ENCODE measurements around the gene SLC13A4. TPM values are rescaled to one million over a fixed set of nuclear protein-coding genes. Genes with fewer than 3 reads are reported as not detected.
A peak's percentile ranks its signal among the peaks of the same experiment; 100 is the strongest.
"Not testable (repeated sequence)": the region's sequence is repeated elsewhere in the genome, so short reads cannot be mapped to it uniquely, and the experiment has no call there.

Gene SLC13A4
- total and polyA plus RNA-seq, 8 donors: 3.5 to 7.7 (median 5.4) TPM; not detected in 2

DNA sequence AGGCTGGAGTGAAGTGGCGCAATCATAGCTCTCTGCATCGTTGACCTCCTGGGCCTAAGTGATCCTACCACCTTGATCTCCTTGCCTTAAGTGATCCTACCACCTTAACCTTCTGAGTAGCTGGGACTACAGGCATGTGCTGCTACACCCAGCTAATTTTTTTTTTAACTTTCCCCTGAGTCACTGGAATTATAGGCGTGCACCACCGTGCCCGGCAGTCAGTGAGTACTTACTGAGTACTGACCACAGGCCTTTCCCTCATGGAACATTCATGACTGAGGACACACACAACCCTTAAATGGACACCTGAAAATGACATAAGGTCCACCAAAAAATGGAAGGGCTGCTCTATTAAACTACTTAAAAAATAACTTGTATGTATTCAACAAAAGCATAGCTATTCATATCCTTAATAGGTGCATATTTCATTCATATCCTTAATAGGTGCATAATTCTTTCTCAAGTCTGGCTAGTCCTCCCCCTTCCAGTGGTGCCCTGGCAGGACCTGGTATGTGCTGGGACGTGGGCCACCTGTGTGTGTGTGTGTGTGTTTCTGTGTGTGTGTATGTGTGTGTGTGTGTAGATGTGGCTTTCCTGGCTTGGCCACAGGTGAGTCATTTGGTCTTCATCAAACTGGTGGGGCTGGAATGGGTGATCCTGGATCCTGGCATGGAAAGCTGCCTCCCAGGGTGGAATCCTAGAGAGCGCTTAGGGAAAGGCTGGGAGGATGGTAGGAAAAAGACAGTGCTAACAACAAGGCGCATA lies 17.1 kb upstream of the SLC13A4 start:
- Histone ChIP-seq H3K27me3 (no peaks in the 10 kb centered on the region), H3K4me1 (peaks cover 0 to 5% of the 10 kb centered on the region in 2 donors), H3K9me3 (no peaks in the 10 kb centered on the region), H3K27ac (peak overlapping the region in 1 of 2 donors; percentile 33), H3K36me3 (no peaks in the 10 kb centered on the region), H3K4me3 (no peak overlapping the region)
- ATAC-seq (peak; percentile 46), DNase-seq (no peak)
- TF ChIP-seq, protein P1, sequence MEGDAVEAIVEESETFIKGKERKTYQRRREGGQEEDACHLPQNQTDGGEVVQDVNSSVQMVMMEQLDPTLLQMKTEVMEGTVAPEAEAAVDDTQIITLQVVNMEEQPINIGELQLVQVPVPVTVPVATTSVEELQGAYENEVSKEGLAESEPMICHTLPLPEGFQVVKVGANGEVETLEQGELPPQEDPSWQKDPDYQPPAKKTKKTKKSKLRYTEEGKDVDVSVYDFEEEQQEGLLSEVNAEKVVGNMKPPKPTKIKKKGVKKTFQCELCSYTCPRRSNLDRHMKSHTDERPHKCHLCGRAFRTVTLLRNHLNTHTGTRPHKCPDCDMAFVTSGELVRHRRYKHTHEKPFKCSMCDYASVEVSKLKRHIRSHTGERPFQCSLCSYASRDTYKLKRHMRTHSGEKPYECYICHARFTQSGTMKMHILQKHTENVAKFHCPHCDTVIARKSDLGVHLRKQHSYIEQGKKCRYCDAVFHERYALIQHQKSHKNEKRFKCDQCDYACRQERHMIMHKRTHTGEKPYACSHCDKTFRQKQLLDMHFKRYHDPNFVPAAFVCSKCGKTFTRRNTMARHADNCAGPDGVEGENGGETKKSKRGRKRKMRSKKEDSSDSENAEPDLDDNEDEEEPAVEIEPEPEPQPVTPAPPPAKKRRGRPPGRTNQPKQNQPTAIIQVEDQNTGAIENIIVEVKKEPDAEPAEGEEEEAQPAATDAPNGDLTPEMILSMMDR (IDR thresholded peaks at IDR 0.05): no peak
- intact Hi-C loops (cut with DNase I): no loop called here

DNA sequence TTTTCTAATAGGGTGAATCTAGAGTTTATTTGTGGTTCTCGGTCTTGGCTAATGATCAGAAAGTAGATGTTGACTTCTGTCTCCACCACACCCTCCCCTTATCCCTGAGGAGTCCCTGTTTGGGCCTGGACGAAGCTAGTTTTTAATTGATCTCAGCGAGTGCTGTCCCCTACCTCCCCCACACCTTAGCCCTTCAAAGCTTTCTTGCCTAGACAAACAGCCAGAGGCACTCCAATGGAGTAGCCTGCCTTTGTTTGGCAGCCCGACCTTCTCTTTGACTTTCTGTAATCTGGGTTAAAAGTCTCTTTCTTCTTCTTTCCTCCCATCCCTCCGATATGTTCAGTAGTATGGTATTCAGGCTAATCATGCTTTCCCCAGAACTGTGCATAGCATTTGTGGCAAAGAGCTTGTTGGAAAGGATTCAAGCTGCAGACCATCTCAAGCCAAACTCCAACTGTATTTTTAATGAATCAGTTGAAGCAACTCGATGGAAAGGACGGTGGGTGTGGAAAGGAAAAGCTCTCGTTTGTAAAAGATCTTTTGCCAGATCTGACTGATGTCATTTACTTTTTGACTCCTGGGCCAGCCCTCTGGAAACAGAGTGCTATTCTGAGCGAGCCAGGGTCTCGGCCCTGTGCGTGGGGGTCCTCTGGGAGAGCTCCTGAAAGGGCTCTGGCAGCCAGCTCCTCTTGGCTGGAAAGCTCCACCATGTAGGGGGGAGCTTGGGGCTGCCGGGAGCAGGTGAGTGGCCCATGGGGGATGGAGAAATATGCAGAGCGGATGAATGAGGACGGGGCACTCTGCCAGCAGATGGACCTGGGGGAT lies 16.1 kb upstream of the SLC13A4 start:
- H3K36me3 ChIP-seq: no peaks in the 10 kb centered on the region
- DNase-seq (peak in 1 of 4 donors; percentile 13), ATAC-seq (no peak)
- H3K27ac ChIP-seq: peak overlapping the region in 1 of 2 donors; percentile 26
- intact Hi-C loops (cut with DNase I): no loop called here
- TF ChIP-seq, protein P1 (IDR thresholded peaks at IDR 0.05): no peak
- no peaks in the 10 kb centered on the region for H3K9me3 ChIP-seq
- no peak overlapping the region for H3K4me3 ChIP-seq
- H3K4me1 ChIP-seq: peaks cover 0 to 5% of the 10 kb centered on the region in 2 donors
- H3K27me3 ChIP-seq: no peaks in the 10 kb centered on the region

DNA sequence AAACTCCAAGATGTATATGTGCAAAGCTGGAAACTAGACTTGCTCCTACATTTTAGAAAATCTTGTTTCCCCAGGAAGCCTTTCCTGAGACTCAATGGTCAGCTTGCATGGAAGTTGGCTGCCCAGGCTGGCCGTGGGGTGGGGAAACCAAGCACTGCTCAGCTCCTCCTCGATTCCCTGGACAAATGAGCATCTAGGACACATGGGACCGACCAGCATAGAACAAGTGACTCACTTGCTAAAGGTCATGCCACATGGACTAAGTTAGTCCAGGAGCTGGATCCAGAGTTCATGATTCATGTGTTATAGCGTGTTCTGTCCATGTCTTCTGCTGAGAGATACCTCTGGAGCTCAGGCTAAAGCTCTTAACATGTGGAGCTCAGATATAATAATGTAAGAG lies 14.4 kb upstream of the SLC13A4 start:
- DNase-seq: no peak
- intact Hi-C loops (cut with DNase I): no loop called here

DNA sequence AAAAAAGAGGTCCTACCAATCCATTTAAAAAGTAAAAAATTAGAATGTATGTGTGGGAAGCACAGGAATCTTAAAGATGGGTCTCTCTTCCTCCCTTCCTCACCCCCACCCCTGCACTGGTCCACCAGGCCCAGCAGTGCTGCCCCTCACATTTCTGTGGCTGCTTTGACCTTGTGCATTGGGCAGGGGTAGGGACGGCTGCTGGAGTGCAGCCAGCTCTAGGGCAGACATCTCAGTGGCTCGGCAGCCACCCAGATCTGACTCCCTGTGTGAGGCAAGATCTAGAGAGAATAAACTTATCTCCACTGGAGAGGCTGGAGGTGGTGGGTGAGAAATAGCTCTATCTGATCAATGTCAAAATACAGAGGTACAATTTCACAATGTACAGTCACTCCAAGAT lies 13.9 kb upstream of the SLC13A4 start:
- no peak for DNase-seq
- ATAC-seq: no peak
- no peak overlapping the region for H3K27ac ChIP-seq
- H3K4me3 ChIP-seq: no peak overlapping the region
- H3K9me3 ChIP-seq: no peaks in the 10 kb centered on the region
- TF ChIP-seq, protein P1 (IDR thresholded peaks at IDR 0.05): no peak
- H3K36me3 ChIP-seq: no peaks in the 10 kb centered on the region
- H3K4me1 ChIP-seq: peaks cover 0 to 5% of the 10 kb centered on the region in 2 donors
- no peaks in the 10 kb centered on the region for H3K27me3 ChIP-seq
- intact Hi-C loops (cut with DNase I): no loop called here

More for the DNA sequence above, 14.4 kb upstream of the SLC13A4 start:
- Histone ChIP-seq H3K4me1 (peaks cover 0 to 5% of the 10 kb centered on the region in 2 donors), H3K27ac (no peak overlapping the region), H3K27me3 (no peaks in the 10 kb centered on the region), H3K36me3 (no peaks in the 10 kb centered on the region), H3K4me3 (no peak overlapping the region), H3K9me3 (no peaks in the 10 kb centered on the region)
- ATAC-seq: no peak
- TF ChIP-seq, protein P1 (IDR thresholded peaks at IDR 0.05): no peak

DNA sequence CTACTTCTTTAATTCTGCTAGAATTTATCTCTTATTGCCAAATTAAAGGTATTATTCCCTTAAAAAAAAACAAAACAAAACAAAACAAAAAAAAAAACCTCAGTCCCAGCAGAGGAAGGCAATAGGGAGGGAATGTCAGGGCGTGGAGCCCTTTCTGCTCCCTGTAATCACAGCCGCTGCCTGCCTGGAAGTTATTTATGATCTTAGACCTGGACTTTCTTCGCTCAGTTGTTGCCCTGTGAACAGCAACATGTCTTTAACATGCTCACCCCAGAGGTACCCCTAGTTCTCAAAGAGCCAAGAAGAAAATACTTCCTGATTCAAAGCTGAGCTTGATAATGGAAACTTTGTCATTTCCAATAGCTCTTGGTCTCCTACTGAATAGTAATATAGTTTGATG lies 12.9 kb upstream of the SLC13A4 start:
- intact Hi-C loops (cut with DNase I): no loop called here
- ATAC-seq (no peak), DNase-seq (no peak)
- H3K9me3 ChIP-seq: no peaks in the 10 kb centered on the region
- H3K4me1 ChIP-seq: peaks cover 0 to 5% of the 10 kb centered on the region in 2 donors
- TF ChIP-seq, protein P1 (IDR thresholded peaks at IDR 0.05): no peak
- no peak overlapping the region for H3K4me3 ChIP-seq
- H3K27me3 ChIP-seq: no peaks in the 10 kb centered on the region
- no peak overlapping the region for H3K27ac ChIP-seq
- no peaks in the 10 kb centered on the region for H3K36me3 ChIP-seq

DNA sequence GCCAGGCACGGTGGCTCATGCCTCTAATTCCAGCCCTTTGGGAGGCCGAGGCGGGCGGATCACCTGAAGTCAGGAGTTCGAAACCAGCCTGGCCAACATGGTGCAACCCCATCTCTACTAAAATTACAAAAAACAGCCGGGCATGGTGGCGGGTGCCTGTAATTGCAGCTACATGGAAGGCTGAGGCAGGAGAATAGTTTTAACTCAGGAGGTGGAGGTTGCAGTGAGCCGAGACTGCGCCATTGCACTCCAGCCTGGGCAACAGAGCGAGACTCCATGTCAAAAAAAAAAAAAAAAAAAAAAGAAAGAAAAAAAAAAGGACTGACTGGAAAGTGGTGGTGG lies 9.3 kb upstream of the SLC13A4 start:
- DNase-seq; H3K4me3 ChIP-seq; H3K27me3 ChIP-seq; H3K9me3 ChIP-seq; intact Hi-C loops (cut with DNase I); ATAC-seq; H3K27ac ChIP-seq; H3K4me1 ChIP-seq; H3K36me3 ChIP-seq: not testable (repeated sequence)

Data from left lung (tissue), 10 donors.